Liver (tissue), 3 donors: ENCODE data around the gene ARHGEF3.

Experiments
- CTCF ChIP-seq: fragments of 150-350 bp; IDR thresholded peaks from 2 replicates; pipeline ENCODE4 v1.5.1; 2017; ENCODE audit warnings: improper control_type of control experiment, low read depth, low read length; ENCODE audit not compliant: missing input control
- GABPA ChIP-seq, 2 donors: IDR thresholded peaks in 1 of 2; conservative IDR thresholded peaks in 1 of 2; 2 replicates each; pipeline ENCODE4 v1.6.1; 2016; ENCODE audit warnings: antibody characterized with exemption in 2 of 2, mild to moderate bottlenecking in 1 of 2, moderate library complexity in 1 of 2
- HNF4G ChIP-seq: IDR thresholded peaks from 2 replicates; pipeline ENCODE4 v1.6.1; 2016; ENCODE audit warnings: antibody characterized with exemption
- JUND ChIP-seq, 2 donors: IDR thresholded peaks; 2 replicates each; pipeline ENCODE4 v1.6.1; 2016; ENCODE audit warnings: antibody characterized with exemption in 2 of 2
- NR2F2 ChIP-seq: IDR thresholded peaks from 2 replicates; pipeline ENCODE4 v1.6.1; 2016; ENCODE audit warnings: antibody characterized with exemption
- RAD21 ChIP-seq, 2 donors: IDR thresholded peaks; 2 replicates each; pipeline ENCODE4 v1.6.1; 2016; ENCODE audit warnings: antibody characterized with exemption in 2 of 2, mild to moderate bottlenecking in 2 of 2
- SP1 ChIP-seq: IDR thresholded peaks from 2 replicates; pipeline ENCODE4 v1.6.1; 2018; ENCODE audit warnings: antibody characterized with exemption, mild to moderate bottlenecking
- TAF1 ChIP-seq: conservative IDR thresholded peaks from 2 replicates; pipeline ENCODE4 v1.6.1; 2016; ENCODE audit warnings: antibody characterized with exemption, mild to moderate bottlenecking
- YY1 ChIP-seq: IDR thresholded peaks from 2 replicates; pipeline ENCODE4 v1.6.1; 2016; ENCODE audit warnings: antibody characterized with exemption, mild to moderate bottlenecking
- TF ChIP-seq, protein P1 (sequence below): IDR thresholded peaks from 2 replicates; pipeline ENCODE4 v1.6.1; 2016; ENCODE audit warnings: antibody characterized with exemption
- TF ChIP-seq, protein P2 (sequence below): IDR thresholded peaks from 2 replicates; pipeline ENCODE4 v1.6.1; 2016; ENCODE audit warnings: antibody characterized with exemption
- TF ChIP-seq, protein P3 (sequence below): IDR thresholded peaks from 2 replicates; pipeline ENCODE4 v1.6.1; 2016; ENCODE audit warnings: antibody characterized with exemption, mild to moderate bottlenecking
- donor health status: healthy.
- donor health status: healthy.

- TF ChIP-seq CTCF (no peak), TAF1 (no peak), YY1 (no peak), HNF4G (no peak), SP1 (no peak), NR2F2 (no peak), JUND (IDR thresholded peaks at IDR 0.05) (no peak), RAD21 (IDR thresholded peaks at IDR 0.05) (no peak), GABPA (IDR thresholded peaks at IDR 0.05 in 1 of 2, conservative IDR thresholded peaks at IDR 0.05 in 1 of 2) (no peak)
- TF ChIP-seq, protein P1, sequence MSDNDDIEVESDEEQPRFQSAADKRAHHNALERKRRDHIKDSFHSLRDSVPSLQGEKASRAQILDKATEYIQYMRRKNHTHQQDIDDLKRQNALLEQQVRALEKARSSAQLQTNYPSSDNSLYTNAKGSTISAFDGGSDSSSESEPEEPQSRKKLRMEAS = no peak
- TF ChIP-seq, protein P2, sequence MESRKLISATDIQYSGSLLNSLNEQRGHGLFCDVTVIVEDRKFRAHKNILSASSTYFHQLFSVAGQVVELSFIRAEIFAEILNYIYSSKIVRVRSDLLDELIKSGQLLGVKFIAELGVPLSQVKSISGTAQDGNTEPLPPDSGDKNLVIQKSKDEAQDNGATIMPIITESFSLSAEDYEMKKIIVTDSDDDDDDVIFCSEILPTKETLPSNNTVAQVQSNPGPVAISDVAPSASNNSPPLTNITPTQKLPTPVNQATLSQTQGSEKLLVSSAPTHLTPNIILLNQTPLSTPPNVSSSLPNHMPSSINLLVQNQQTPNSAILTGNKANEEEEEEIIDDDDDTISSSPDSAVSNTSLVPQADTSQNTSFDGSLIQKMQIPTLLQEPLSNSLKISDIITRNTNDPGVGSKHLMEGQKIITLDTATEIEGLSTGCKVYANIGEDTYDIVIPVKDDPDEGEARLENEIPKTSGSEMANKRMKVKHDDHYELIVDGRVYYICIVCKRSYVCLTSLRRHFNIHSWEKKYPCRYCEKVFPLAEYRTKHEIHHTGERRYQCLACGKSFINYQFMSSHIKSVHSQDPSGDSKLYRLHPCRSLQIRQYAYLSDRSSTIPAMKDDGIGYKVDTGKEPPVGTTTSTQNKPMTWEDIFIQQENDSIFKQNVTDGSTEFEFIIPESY = no peak
- TF ChIP-seq, protein P3, sequence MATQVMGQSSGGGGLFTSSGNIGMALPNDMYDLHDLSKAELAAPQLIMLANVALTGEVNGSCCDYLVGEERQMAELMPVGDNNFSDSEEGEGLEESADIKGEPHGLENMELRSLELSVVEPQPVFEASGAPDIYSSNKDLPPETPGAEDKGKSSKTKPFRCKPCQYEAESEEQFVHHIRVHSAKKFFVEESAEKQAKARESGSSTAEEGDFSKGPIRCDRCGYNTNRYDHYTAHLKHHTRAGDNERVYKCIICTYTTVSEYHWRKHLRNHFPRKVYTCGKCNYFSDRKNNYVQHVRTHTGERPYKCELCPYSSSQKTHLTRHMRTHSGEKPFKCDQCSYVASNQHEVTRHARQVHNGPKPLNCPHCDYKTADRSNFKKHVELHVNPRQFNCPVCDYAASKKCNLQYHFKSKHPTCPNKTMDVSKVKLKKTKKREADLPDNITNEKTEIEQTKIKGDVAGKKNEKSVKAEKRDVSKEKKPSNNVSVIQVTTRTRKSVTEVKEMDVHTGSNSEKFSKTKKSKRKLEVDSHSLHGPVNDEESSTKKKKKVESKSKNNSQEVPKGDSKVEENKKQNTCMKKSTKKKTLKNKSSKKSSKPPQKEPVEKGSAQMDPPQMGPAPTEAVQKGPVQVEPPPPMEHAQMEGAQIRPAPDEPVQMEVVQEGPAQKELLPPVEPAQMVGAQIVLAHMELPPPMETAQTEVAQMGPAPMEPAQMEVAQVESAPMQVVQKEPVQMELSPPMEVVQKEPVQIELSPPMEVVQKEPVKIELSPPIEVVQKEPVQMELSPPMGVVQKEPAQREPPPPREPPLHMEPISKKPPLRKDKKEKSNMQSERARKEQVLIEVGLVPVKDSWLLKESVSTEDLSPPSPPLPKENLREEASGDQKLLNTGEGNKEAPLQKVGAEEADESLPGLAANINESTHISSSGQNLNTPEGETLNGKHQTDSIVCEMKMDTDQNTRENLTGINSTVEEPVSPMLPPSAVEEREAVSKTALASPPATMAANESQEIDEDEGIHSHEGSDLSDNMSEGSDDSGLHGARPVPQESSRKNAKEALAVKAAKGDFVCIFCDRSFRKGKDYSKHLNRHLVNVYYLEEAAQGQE = no peak
Measured at GRCh38 chr3:56833536-56833935, 31.8 kb upstream of the ARHGEF3 start.
